Sigmoid colon (tissue), 7 donors: Measurements from ENCODE around the gene COL11A1. TPM values are rescaled to one million over a fixed set of nuclear protein-coding genes. Genes with fewer than 3 reads are reported as not detected.

ENCODE experiments used
- DNase-seq: peaks from one replicate; pipeline ENCODE4 v3.0.0-alpha.2; 2019
- H3K27ac ChIP-seq, 4 donors: fragments of 200-600 bp; sonication (generic); one replicate each; pipeline ENCODE4 v1.5.1; 2016 to 2019; ENCODE audit warnings: mild to moderate bottlenecking in 1 of 4
- H3K27me3 ChIP-seq, 3 donors: fragments of 200-600 bp; sonication (generic); one replicate each; pipeline ENCODE4 v1.5.1; 2019; ENCODE audit warnings: mild to moderate bottlenecking in 1 of 3
- H3K36me3 ChIP-seq, 4 donors: fragments of 200-600 bp; sonication (generic); one replicate each; pipeline ENCODE4 v1.5.1; 2016 to 2019
- H3K4me1 ChIP-seq, 4 donors: fragments of 200-600 bp; sonication (generic); one replicate each; pipeline ENCODE4 v1.5.1; 2017 to 2019
- H3K4me3 ChIP-seq, 4 donors: fragments of 200-600 bp; sonication (generic); one replicate each; pipeline ENCODE4 v1.5.1; 2017 to 2019; ENCODE audit warnings: mild to moderate bottlenecking in 2 of 4, moderate library complexity in 1 of 4
- H3K9me3 ChIP-seq, 4 donors: fragments of 200-600 bp in 3 of 4; sonication (generic) in 3 of 4; one replicate each; pipeline versions ENCODE4 v1.5.1 to v1.6.1; 2013 to 2019
- EP300 ChIP-seq, 4 donors: sonication (generic); formaldehyde crosslinking; IDR thresholded peaks; one replicate each; pipeline ENCODE4 v1.6.1; 2017; ENCODE audit warnings: antibody characterized with exemption in 4 of 4
- POLR2A ChIP-seq, 2 donors: fragments of 450-650 bp; IDR thresholded peaks; one replicate each; pipeline ENCODE4 v1.6.1; 2016; ENCODE audit warnings: antibody characterized with exemption in 2 of 2, mild to moderate bottlenecking in 2 of 2, moderate library complexity in 2 of 2
- POLR2AphosphoS5 ChIP-seq, 4 donors: sonication (generic); formaldehyde crosslinking; IDR thresholded peaks; one replicate each; pipeline ENCODE4 v1.6.1; 2017; ENCODE audit warnings: antibody characterized with exemption in 4 of 4
- WGBS, 2 donors: extraction: QIAGEN DNeasy Blood & Tissue Kit; methylation state at CpG; one replicate each; pipeline ENCODE4 v1.1.7; 2013; 5-methylcytosine and 5-hydroxymethylcytosine counted together
- intact Hi-C: fragments of 100-400 bp; cut with DNase I; formaldehyde crosslinking; loops from one replicate; pipeline ENCODE4 v1.15.1; 2023
- polyA plus RNA-seq, 3 donors: library from polyadenylated mRNA; stranded (reverse); fragments of 200-250 nt; gene quantifications; one replicate each; pipeline ENCODE4 v1.2.3, GENCODE V29; 2013
- total RNA-seq, 4 donors: library from RNA; depleted of rRNA; stranded (reverse); fragments of >200 nt; gene quantifications; one replicate each; pipeline ENCODE4 v1.1.0, GENCODE V29; 2016
- TF ChIP-seq, protein P1 (sequence below), 4 experiments: fragments of 450-650 bp in 3 of 4; fragments of 200-600 bp in 1 of 4; IDR thresholded peaks; one replicate each; pipeline ENCODE4 v1.5.1; 2016 to 2019; ENCODE audit warnings: antibody characterized with exemption in 4 of 4, mild to moderate bottlenecking in 3 of 4, moderate library complexity in 2 of 4
- donor health status: healthy with polysubstance abuse.
- donor health status: Bipolar disorder and iron deficiency.
- donor health status: healthy.

COL11A1 gene
- total and polyA plus RNA-seq, 7 donors: 0.36 to 1.4 (median 0.99) TPM; not detected in 2

DNA sequence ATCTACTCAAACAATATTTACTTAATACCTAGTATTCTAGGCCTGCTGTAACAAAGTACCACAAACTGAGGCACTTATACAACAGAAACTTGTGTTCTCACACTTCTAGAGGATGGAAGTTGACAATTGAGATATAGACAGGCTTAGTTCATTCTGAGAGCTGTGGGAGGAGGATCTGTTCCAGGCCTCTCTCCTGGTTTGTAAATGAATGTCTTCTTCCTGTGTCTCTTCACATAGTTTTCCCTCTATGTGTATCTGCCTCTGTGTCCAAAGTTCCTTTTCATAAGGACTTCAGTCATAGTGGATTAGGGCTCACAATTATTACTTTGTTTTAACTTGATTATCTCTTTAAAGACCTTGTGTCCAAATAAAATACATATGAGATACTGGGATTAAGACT lies 251.1 kb downstream of the COL11A1 start:
- intact Hi-C loops: no loop called here
- no peaks in the 10 kb centered on the region for H3K27me3 ChIP-seq

DNA sequence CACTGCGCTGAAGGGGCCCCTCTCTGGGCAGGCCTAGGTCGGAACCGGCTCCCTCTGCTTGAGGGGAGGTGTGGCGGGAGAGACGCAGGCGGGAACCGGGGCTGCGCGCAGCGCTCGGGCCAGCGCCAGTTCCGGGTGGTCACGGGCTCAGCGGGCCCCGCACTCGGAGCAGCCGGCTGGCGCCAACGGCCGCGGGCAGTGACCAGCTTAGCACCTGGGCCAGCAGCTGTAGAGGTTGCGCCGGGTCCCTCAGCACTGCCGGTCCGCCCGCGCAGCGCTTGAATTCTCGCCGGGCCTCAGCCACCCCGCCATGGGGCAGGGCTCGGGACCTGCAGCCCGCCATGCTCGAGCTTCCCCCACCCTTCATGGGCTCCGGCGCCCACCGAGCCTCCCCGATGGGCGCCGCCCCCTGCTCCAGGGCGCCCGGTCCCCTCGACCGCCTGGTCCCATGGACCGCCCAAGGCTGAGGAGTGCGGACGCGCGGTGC lies 254.6 kb downstream of the COL11A1 start:
- intact Hi-C loops: no loop called here
- Histone ChIP-seq H3K27ac (no peak overlapping the region), H3K4me1 (no peaks in the 10 kb centered on the region), H3K27me3 (no peaks in the 10 kb centered on the region), H3K9me3 (no peaks in the 10 kb centered on the region), H3K4me3 (no peak overlapping the region), H3K36me3 (no peaks in the 10 kb centered on the region)
- WGBS, 2 donors: 91 to 95% methylated on average over 50 of the region's 50 CpGs
- no peak for TF ChIP-seq POLR2A (IDR thresholded peaks at IDR 0.05)
- no peak for DNase-seq

More for the DNA sequence above, 251.1 kb downstream of the COL11A1 start:
- TF ChIP-seq POLR2A (IDR thresholded peaks at IDR 0.05) (no peak), POLR2AphosphoS5 (IDR thresholded peaks at IDR 0.05) (no peak), EP300 (IDR thresholded peaks at IDR 0.05) (no peak)
- TF ChIP-seq, protein P1, sequence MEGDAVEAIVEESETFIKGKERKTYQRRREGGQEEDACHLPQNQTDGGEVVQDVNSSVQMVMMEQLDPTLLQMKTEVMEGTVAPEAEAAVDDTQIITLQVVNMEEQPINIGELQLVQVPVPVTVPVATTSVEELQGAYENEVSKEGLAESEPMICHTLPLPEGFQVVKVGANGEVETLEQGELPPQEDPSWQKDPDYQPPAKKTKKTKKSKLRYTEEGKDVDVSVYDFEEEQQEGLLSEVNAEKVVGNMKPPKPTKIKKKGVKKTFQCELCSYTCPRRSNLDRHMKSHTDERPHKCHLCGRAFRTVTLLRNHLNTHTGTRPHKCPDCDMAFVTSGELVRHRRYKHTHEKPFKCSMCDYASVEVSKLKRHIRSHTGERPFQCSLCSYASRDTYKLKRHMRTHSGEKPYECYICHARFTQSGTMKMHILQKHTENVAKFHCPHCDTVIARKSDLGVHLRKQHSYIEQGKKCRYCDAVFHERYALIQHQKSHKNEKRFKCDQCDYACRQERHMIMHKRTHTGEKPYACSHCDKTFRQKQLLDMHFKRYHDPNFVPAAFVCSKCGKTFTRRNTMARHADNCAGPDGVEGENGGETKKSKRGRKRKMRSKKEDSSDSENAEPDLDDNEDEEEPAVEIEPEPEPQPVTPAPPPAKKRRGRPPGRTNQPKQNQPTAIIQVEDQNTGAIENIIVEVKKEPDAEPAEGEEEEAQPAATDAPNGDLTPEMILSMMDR (IDR thresholded peaks at IDR 0.05): no peak
- no peaks in the 10 kb centered on the region for H3K9me3 ChIP-seq
- H3K4me3 ChIP-seq: no peak overlapping the region
- no peak for DNase-seq
- no peaks in the 10 kb centered on the region for H3K4me1 ChIP-seq
- no peak overlapping the region for H3K27ac ChIP-seq
- H3K36me3 ChIP-seq: no peaks in the 10 kb centered on the region

DNA sequence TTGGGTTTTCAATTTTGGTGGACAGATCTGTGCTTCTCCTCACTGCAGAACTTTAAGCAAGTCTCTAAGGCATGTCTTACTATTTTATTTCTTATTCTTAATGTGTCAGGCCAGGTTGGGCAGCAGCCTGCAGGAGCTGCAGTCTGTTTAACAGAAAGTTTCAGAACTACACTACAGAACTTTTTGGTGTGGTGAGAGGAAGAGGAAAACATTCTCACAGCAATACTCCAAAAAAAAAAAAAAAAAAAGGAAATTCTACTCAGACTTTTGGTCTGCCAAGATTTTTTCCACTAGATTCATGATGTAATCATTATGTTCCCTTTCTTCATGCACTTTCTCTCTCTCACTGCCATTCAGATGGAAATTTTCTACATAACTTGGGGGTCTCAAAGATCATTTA lies 255.2 kb downstream of the COL11A1 start:
- Histone ChIP-seq H3K9me3 (no peaks in the 10 kb centered on the region), H3K36me3 (no peaks in the 10 kb centered on the region), H3K27ac (no peak overlapping the region), H3K4me3 (no peak overlapping the region), H3K4me1 (no peaks in the 10 kb centered on the region), H3K27me3 (no peaks in the 10 kb centered on the region)
- TF ChIP-seq EP300 (IDR thresholded peaks at IDR 0.05) (no peak), POLR2A (IDR thresholded peaks at IDR 0.05) (no peak), POLR2AphosphoS5 (IDR thresholded peaks at IDR 0.05) (no peak)
- TF ChIP-seq, protein P1 (IDR thresholded peaks at IDR 0.05): no peak
- intact Hi-C loops: no loop called here
- DNase-seq: no peak

DNA sequence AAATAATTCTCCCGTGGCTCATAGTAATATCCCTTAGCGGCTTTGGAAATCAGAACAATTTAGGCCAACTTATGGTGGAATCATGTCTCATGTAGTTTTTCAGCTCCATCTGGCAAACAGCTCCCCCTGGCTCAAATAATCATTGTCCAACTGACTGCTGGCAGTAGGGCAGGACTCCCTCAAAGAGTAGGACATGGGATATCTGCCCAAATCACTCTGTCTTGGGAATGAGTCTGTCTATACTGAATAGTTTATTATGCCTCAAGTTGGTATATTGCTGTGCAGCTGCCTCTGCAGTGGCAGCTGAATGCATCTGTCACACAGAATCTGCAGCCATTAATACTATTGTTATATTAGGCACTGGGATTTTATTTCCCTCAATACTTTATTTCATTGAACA lies 255.7 kb downstream of the COL11A1 start:
- intact Hi-C loops: no loop called here
- TF ChIP-seq, protein P1 (IDR thresholded peaks at IDR 0.05): no peak
- TF ChIP-seq POLR2A (IDR thresholded peaks at IDR 0.05): no peak
- TF ChIP-seq POLR2AphosphoS5 (IDR thresholded peaks at IDR 0.05): no peak
- no peak for DNase-seq
- H3K4me3 ChIP-seq: no peak overlapping the region
- 53 to 72% methylated on average over 2 of the region's 2 CpGs for WGBS, 2 donors
- H3K36me3 ChIP-seq: no peaks in the 10 kb centered on the region
- no peaks in the 10 kb centered on the region for H3K4me1 ChIP-seq
- no peaks in the 10 kb centered on the region for H3K9me3 ChIP-seq
- H3K27ac ChIP-seq: no peak overlapping the region
- H3K27me3 ChIP-seq: no peaks in the 10 kb centered on the region

DNA sequence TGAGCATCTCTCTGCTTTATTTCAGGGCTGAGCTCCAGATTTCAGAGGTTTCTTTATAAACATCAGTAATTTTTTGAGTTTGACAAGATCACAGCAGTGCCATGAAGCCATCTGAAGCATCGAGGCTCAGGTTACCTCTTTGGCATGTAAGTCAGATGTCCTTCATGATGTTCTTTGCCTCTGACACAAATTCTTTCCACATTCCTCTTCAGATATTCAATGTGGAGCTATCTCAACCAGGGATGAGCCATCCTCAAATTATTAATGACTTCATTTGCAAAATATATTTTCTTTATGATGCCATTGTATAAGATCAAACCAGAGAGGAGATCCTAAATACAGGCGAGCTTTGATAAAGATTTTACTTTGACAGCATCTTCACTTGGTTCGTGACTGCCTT lies 256.7 kb downstream of the COL11A1 start:
- H3K36me3 ChIP-seq: no peaks in the 10 kb centered on the region
- H3K9me3 ChIP-seq: no peaks in the 10 kb centered on the region
- H3K27ac ChIP-seq: no peak overlapping the region
- 86 to 89% methylated on average over 3 of the region's 3 CpGs for WGBS, 2 donors
- TF ChIP-seq, protein P1 (IDR thresholded peaks at IDR 0.05): no peak
- TF ChIP-seq EP300 (IDR thresholded peaks at IDR 0.05) (no peak), POLR2AphosphoS5 (IDR thresholded peaks at IDR 0.05) (no peak), POLR2A (IDR thresholded peaks at IDR 0.05) (no peak)
- no peaks in the 10 kb centered on the region for H3K27me3 ChIP-seq
- intact Hi-C loops: no loop called here
- no peak for DNase-seq
- no peak overlapping the region for H3K4me3 ChIP-seq
- H3K4me1 ChIP-seq: no peaks in the 10 kb centered on the region
